Parathyroid adenoma (tissue), 2 donors: ENCODE results near the gene STT3B.
"Not testable (repeated sequence)": the region's sequence is repeated elsewhere in the genome, so short reads cannot be mapped to it uniquely, and the experiment has no call there.

ENCODE experiments used
- H2AFZ ChIP-seq: fragments of 300-600 bp; sonication (generic); one replicate; pipeline ENCODE4 v1.7.0; 2017; ENCODE audit warnings: antibody characterized with exemption, mild to moderate bottlenecking
- H3K27ac ChIP-seq: fragments of 300-600 bp; sonication (generic); one replicate; pipeline ENCODE4 v1.7.0; 2017
- H3K27me3 ChIP-seq: fragments of 300-600 bp; sonication (generic); one replicate; pipeline ENCODE4 v1.7.0; 2017; ENCODE audit warnings: low read length; ENCODE audit not compliant: control insufficient read depth, insufficient read depth
- H3K36me3 ChIP-seq: fragments of 300-600 bp; sonication (generic); one replicate; pipeline ENCODE4 v1.7.0; 2017; ENCODE audit warnings: low read length; ENCODE audit not compliant: control insufficient read depth, insufficient read depth
- H3K4me1 ChIP-seq: fragments of 300-600 bp; sonication (generic); one replicate; pipeline ENCODE4 v1.7.0; 2017; ENCODE audit warnings: control low read depth
- H3K4me2 ChIP-seq: fragments of 300-600 bp; sonication (generic); one replicate; pipeline ENCODE4 v1.7.0; 2017; ENCODE audit warnings: low read length
- H3K4me3 ChIP-seq: fragments of 300-600 bp; sonication (generic); one replicate; pipeline ENCODE4 v1.7.0; 2017; ENCODE audit warnings: low read depth, low read length
- H3K79me2 ChIP-seq: fragments of 300-600 bp; sonication (generic); one replicate; pipeline ENCODE4 v1.7.0; 2017; ENCODE audit warnings: control low read depth
- H3K9ac ChIP-seq: fragments of 300-600 bp; sonication (generic); one replicate; pipeline ENCODE4 v1.7.0; 2017; ENCODE audit warnings: mild to moderate bottlenecking
- H3K9me3 ChIP-seq: fragments of 300-600 bp; sonication (generic); one replicate; pipeline ENCODE4 v1.7.0; 2017; ENCODE audit warnings: low read length; ENCODE audit not compliant: control insufficient read depth
- TF ChIP-seq, protein P1 (sequence below): fragments of 300-600 bp; sonication (generic); IDR thresholded peaks from one replicate; pipeline ENCODE4 v1.7.0; 2017; ENCODE audit warnings: antibody characterized with exemption, mild to moderate bottlenecking
- donor health status: primary hyperparathyroidism.

Gene STT3B

DNA sequence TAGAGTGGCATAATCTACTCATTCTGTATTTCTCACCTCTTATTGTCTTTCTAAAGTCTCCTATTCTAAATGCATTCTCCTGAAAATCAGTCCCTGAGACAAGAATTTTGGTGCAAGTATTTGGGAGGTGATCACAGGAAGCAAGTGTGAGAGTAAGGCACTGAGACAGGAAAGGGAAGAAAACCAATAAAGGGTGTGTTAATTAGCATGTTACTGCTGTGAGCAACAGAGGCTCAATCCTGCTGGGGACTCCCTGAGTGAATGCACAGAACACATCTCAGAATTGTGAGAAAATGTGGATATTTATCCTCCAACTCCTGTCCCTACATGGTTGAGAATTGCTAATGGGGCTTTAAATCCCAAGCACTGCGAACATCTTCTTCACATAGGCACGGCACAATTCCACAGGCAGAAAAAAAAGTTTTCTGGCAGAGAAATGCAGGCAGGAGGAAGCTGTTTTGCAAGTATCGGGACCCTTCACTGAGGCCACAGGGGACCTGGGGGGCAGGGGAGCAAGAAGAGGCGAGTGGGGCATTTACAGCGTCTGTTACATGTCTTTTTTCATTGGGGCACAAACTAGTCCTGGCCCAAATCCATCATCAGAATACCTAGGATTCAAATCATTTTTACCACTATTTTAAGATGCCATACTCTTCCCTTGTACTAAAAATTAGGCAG is 27.2 kb upstream of the STT3B start:
- Histone ChIP-seq H3K4me3 (no peak overlapping the region), H3K79me2 (no peaks in the 10 kb centered on the region), H3K27me3 (no peaks in the 10 kb centered on the region), H3K9ac (no peak overlapping the region), H3K4me1 (no peaks in the 10 kb centered on the region), H3K27ac (no peak overlapping the region), H3K36me3 (no peaks in the 10 kb centered on the region), H2AFZ (no peak overlapping the region), H3K9me3 (no peaks in the 10 kb centered on the region), H3K4me2 (no peak overlapping the region)
- TF ChIP-seq, protein P1, sequence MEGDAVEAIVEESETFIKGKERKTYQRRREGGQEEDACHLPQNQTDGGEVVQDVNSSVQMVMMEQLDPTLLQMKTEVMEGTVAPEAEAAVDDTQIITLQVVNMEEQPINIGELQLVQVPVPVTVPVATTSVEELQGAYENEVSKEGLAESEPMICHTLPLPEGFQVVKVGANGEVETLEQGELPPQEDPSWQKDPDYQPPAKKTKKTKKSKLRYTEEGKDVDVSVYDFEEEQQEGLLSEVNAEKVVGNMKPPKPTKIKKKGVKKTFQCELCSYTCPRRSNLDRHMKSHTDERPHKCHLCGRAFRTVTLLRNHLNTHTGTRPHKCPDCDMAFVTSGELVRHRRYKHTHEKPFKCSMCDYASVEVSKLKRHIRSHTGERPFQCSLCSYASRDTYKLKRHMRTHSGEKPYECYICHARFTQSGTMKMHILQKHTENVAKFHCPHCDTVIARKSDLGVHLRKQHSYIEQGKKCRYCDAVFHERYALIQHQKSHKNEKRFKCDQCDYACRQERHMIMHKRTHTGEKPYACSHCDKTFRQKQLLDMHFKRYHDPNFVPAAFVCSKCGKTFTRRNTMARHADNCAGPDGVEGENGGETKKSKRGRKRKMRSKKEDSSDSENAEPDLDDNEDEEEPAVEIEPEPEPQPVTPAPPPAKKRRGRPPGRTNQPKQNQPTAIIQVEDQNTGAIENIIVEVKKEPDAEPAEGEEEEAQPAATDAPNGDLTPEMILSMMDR, result no peak

DNA sequence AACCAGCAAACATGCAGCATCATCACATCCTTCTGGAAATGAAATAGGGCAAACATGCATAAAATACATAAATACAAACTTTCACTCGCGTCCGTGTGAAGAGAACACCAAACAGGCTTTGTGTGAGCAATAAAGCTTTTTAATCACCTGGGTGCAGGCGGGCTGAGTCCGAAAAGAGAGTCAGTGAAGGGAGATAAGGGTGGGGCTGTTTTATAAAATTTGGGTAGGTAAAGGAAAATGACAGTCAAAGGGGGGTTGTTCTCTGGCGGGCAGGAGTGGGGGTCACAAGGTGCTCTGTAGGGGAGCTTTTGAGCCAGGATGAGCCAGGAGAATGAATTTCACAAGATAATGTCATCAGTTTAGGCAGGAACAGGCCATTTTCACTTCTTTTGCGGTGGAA is 26.2 kb upstream of the STT3B start:
- H3K9ac ChIP-seq, H3K36me3 ChIP-seq, H3K27me3 ChIP-seq, H3K79me2 ChIP-seq, H3K4me2 ChIP-seq, H3K4me3 ChIP-seq, H3K9me3 ChIP-seq, H2AFZ ChIP-seq, H3K4me1 ChIP-seq, H3K27ac ChIP-seq: not testable (repeated sequence)

DNA sequence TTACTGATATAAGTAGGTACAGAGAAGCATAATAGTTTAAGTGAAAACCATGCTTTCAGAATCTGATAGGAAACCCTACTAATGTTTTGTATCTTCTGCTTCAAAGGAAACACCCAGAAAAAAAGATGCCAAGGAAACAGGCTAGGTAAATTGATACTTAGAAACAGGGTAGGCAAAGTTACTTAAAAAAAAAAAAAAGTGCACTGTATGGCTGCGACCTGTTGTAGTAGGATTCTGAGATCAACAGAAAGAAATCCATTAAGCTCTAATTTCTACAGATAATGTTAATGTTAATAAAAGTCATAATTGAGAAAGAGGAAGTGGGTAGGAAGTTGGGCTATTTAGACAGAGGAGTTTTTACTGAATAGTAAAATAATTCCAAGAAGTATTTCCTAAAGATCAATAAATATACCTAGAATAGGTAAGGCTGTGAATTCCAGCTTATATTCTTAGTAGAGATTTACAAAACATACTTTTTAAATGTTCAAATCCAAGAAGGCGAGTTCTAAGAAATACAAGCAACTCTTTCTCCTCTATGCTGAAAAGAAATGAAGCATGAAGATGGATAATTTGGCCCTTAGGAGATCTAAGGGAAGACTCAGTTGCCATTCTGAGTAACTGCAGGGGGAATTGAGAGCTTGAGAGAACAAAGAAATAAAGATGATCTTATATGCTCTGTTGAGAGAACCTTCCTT is 24.1 kb upstream of the STT3B start:
- no peak overlapping the region for H3K27ac ChIP-seq
- no peaks in the 10 kb centered on the region for H3K36me3 ChIP-seq
- no peak overlapping the region for H2AFZ ChIP-seq
- no peaks in the 10 kb centered on the region for H3K27me3 ChIP-seq
- no peak overlapping the region for H3K9ac ChIP-seq
- no peaks in the 10 kb centered on the region for H3K79me2 ChIP-seq
- H3K4me3 ChIP-seq, result no peak overlapping the region
- no peaks in the 10 kb centered on the region for H3K4me1 ChIP-seq
- TF ChIP-seq, protein P1, result no peak
- H3K9me3 ChIP-seq, result no peaks in the 10 kb centered on the region
- H3K4me2 ChIP-seq, result no peak overlapping the region

DNA sequence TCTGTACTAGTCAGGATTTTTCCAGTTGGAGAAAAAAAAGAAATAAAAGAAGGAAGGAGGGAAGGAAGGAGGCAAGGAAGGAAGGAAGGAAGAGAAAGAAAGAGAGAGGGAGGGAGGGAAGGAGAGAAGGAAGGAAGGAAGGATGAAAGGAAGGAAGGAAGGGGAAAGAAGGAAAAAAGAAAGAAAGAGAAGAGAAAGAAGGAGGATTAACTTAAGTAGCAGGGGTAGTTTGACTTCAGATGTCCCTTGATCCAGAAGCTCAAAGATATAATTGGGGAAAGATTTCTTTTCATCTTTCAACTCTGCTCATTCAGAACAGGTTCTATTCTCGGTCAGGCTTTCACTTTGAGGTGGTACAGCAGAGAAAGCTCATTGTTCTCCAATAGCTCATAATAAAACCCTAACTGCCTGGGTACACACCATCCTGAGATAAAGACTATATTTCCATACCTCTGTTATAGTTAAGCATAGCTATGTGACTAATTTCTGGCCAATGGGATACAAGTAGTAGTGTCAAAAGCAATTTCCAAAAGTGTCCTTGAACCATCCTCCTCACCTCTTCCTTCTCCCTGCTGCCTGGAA is 23.5 kb upstream of the STT3B start:
- Histone ChIP-seq H3K36me3 (no peaks in the 10 kb centered on the region), H3K27ac (no peak overlapping the region), H3K27me3 (no peaks in the 10 kb centered on the region), H3K79me2 (no peaks in the 10 kb centered on the region), H2AFZ (no peak overlapping the region), H3K9me3 (no peaks in the 10 kb centered on the region), H3K4me1 (no peaks in the 10 kb centered on the region), H3K9ac (no peak overlapping the region), H3K4me2 (no peak overlapping the region), H3K4me3 (no peak overlapping the region)
- TF ChIP-seq, protein P1, result no peak

DNA sequence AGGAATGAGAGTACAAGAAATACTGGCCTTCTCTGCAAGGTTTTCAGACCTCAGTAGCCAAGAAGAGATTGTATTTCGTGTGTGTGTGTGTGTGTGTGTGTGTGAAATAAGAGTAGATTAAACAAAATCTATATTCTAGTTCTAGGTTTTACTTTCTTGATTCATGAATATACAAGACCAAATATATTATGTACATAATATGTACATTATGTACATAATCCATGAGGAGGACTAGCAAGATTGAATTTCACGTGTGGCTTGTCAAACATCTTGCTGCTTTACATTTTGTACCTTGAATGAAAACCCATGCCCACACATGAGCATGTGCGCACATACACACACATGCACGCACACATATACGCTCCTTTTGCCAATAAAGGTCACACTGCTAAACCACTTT is 18.2 kb upstream of the STT3B start:
- H3K4me1 ChIP-seq, result no peaks in the 10 kb centered on the region
- TF ChIP-seq, protein P1, result no peak
- no peak overlapping the region for H3K9ac ChIP-seq
- no peaks in the 10 kb centered on the region for H3K27me3 ChIP-seq
- H3K27ac ChIP-seq, result no peak overlapping the region
- H3K36me3 ChIP-seq, result no peaks in the 10 kb centered on the region
- no peaks in the 10 kb centered on the region for H3K9me3 ChIP-seq
- no peak overlapping the region for H3K4me3 ChIP-seq
- H3K4me2 ChIP-seq, result no peak overlapping the region
- H3K79me2 ChIP-seq, result no peaks in the 10 kb centered on the region
- no peak overlapping the region for H2AFZ ChIP-seq
